ENCODE results near the gene CTSZ.

GRCh38 chr20:58965270-58966064 is 41.6 kb downstream of the CTSZ start:
- TF ChIP-seq, protein P1, sequence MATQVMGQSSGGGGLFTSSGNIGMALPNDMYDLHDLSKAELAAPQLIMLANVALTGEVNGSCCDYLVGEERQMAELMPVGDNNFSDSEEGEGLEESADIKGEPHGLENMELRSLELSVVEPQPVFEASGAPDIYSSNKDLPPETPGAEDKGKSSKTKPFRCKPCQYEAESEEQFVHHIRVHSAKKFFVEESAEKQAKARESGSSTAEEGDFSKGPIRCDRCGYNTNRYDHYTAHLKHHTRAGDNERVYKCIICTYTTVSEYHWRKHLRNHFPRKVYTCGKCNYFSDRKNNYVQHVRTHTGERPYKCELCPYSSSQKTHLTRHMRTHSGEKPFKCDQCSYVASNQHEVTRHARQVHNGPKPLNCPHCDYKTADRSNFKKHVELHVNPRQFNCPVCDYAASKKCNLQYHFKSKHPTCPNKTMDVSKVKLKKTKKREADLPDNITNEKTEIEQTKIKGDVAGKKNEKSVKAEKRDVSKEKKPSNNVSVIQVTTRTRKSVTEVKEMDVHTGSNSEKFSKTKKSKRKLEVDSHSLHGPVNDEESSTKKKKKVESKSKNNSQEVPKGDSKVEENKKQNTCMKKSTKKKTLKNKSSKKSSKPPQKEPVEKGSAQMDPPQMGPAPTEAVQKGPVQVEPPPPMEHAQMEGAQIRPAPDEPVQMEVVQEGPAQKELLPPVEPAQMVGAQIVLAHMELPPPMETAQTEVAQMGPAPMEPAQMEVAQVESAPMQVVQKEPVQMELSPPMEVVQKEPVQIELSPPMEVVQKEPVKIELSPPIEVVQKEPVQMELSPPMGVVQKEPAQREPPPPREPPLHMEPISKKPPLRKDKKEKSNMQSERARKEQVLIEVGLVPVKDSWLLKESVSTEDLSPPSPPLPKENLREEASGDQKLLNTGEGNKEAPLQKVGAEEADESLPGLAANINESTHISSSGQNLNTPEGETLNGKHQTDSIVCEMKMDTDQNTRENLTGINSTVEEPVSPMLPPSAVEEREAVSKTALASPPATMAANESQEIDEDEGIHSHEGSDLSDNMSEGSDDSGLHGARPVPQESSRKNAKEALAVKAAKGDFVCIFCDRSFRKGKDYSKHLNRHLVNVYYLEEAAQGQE (IDR thresholded peaks at IDR 0.05; ENCODE audit: insufficient read depth in 1 of 2, low read depth in 2 of 2, low read length in 1 of 2) = no peak
- TF ChIP-seq, protein P2, sequence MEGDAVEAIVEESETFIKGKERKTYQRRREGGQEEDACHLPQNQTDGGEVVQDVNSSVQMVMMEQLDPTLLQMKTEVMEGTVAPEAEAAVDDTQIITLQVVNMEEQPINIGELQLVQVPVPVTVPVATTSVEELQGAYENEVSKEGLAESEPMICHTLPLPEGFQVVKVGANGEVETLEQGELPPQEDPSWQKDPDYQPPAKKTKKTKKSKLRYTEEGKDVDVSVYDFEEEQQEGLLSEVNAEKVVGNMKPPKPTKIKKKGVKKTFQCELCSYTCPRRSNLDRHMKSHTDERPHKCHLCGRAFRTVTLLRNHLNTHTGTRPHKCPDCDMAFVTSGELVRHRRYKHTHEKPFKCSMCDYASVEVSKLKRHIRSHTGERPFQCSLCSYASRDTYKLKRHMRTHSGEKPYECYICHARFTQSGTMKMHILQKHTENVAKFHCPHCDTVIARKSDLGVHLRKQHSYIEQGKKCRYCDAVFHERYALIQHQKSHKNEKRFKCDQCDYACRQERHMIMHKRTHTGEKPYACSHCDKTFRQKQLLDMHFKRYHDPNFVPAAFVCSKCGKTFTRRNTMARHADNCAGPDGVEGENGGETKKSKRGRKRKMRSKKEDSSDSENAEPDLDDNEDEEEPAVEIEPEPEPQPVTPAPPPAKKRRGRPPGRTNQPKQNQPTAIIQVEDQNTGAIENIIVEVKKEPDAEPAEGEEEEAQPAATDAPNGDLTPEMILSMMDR (IDR thresholded peaks at IDR 0.05) = no peak
- TF ChIP-seq POLR2AphosphoS5 (IDR thresholded peaks at IDR 0.05; ENCODE audit: low read depth, low read length) = no peak

Data from Panc1 (cell line).